Brain microvascular endothelial cell (primary cell): Measurements from ENCODE around the gene ADAMTSL3.
"Not testable (repeated sequence)": the region's sequence is repeated elsewhere in the genome, so short reads cannot be mapped to it uniquely, and the experiment has no call there.

Source experiments
- DNase-seq: peaks from one replicate; pipeline ENCODE4 v3.0.0-alpha.2; 2020
- H3K27ac ChIP-seq: fragments of 250-450 bp; sonication (Bioruptor Pico); 2 replicates; pipeline ENCODE4 v1.5.1; 2020; ENCODE audit warnings: mild to moderate bottlenecking, moderate library complexity
- H3K27me3 ChIP-seq: fragments of 250-450 bp; sonication (Bioruptor Pico); replicated peaks from 2 replicates; pipeline ENCODE4 v1.5.1; 2020; ENCODE audit warnings: mild to moderate bottlenecking
- H3K36me3 ChIP-seq: fragments of 250-450 bp; sonication (Bioruptor Pico); replicated peaks from 2 replicates; pipeline ENCODE4 v1.5.1; 2020; ENCODE audit warnings: mild to moderate bottlenecking
- H3K4me3 ChIP-seq: 2 replicates; pipeline ENCODE4 v1.5.1; 2011; ENCODE audit warnings: low read depth, mild to moderate bottlenecking, control low read depth, low read length, moderate library complexity
- in situ Hi-C: cut with HindIII; loops from 2 replicates; pipeline ENCODE4 v1.10.0; 2017; ENCODE audit warnings: low sequenced_read_pairs, low pct_ligation_motif_present
- TF ChIP-seq, protein P1 (sequence below): IDR thresholded peaks from 2 replicates; pipeline ENCODE4 v1.5.1; 2011; ENCODE audit warnings: low read depth, mild to moderate bottlenecking, moderate library complexity, low read length, control low read depth, inconsistent platforms; ENCODE audit errors: missing control alignments

ADAMTSL3 gene

DNA sequence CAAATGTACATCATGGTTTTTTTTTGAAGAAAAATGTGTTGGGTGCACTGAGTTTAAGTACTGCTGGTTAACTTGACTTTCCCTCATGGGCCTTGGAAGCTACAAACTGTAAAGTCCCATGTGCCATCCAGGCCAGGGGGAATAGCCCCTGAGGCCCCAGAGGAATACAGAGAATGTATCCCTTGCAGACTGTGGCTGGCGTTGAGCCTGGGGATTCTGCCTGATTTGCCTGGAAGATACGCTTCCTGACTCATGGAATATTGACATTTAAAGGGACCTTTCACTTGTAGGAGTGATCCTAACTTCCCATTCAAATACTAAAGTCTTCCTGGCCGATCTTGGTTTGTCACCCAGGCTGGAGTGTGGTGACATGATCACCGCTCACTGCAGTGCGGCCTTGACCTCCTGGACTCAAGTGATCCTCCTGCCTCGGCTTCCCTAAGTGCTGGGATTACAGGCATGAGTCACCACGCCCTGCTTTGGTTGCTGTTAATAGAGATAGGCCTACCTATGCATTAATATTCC is 42.0 kb downstream of the ADAMTSL3 start:
- in situ Hi-C loops, result no loop called here
- Histone ChIP-seq H3K4me3 (no peak overlapping the region), H3K36me3 (no peaks in the 10 kb centered on the region), H3K27me3 (no peaks in the 10 kb centered on the region), H3K27ac (no peak overlapping the region)
- DNase-seq, result no peak
- TF ChIP-seq, protein P1, sequence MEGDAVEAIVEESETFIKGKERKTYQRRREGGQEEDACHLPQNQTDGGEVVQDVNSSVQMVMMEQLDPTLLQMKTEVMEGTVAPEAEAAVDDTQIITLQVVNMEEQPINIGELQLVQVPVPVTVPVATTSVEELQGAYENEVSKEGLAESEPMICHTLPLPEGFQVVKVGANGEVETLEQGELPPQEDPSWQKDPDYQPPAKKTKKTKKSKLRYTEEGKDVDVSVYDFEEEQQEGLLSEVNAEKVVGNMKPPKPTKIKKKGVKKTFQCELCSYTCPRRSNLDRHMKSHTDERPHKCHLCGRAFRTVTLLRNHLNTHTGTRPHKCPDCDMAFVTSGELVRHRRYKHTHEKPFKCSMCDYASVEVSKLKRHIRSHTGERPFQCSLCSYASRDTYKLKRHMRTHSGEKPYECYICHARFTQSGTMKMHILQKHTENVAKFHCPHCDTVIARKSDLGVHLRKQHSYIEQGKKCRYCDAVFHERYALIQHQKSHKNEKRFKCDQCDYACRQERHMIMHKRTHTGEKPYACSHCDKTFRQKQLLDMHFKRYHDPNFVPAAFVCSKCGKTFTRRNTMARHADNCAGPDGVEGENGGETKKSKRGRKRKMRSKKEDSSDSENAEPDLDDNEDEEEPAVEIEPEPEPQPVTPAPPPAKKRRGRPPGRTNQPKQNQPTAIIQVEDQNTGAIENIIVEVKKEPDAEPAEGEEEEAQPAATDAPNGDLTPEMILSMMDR, result no peak

- in situ Hi-C loops, result no loop called here
- TF ChIP-seq, protein P1, result no peak
- DNase-seq, result no peak
- H3K27me3 ChIP-seq, result no peaks in the 10 kb centered on the region
- no peak overlapping the region for H3K27ac ChIP-seq
- H3K4me3 ChIP-seq, result no peak overlapping the region
- H3K36me3 ChIP-seq, result no peaks in the 10 kb centered on the region
Observed at GRCh38 chr15:83697716-83698115, 43.8 kb downstream of the ADAMTSL3 start.

GRCh38 chr15:83698294-83698693 is 44.4 kb downstream of the ADAMTSL3 start:
- Histone ChIP-seq H3K27me3 (no peaks in the 10 kb centered on the region), H3K36me3 (no peaks in the 10 kb centered on the region), H3K27ac (no peak overlapping the region), H3K4me3 (no peak overlapping the region)
- TF ChIP-seq, protein P1, result no peak
- DNase-seq, result peak; percentile 72
- in situ Hi-C loops, result no loop called here

DNA sequence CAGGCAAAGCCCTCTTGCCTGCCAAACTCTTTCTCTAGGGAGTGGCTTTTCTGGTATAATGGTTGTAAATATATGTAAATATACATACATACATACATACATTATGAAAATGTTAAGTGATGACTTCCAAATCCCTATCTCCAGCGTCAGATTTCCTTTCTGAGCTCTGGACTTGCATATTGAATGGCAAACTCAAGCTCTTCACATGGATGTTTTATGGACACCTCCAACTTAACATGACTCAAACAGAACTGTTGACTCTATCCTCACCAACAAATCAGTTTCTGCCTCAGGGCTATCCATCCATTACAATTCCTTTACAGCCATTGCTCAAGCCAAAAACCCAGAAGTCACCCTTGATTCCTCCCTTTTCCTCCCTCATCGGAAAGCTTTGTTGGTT is 45.1 kb downstream of the ADAMTSL3 start:
- TF ChIP-seq, protein P1, result no peak
- Histone ChIP-seq H3K27me3 (no peaks in the 10 kb centered on the region), H3K27ac (no peak overlapping the region), H3K36me3 (no peaks in the 10 kb centered on the region), H3K4me3 (no peak overlapping the region)
- no peak for DNase-seq
- in situ Hi-C loops, result no loop called here

DNA sequence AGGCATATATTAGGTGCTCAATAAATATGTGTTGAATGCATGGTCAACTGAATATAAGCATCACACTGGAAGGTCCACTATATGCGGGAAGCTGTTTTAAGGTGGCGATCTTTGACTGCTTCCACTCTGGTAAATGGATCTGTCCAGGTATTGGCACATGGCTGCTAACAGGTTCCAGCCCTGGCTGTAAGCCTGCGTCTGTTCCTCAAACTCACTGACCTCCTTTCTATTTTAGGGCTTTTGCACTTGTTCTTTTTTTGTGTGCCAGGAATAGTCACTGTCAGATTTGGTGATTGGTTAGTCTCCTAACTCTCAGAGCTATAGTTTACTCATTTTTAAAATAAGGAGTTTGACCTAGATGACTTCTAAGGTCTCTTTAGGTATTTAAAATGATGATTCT is 46.2 kb downstream of the ADAMTSL3 start:
- DNase-seq, result no peak
- in situ Hi-C loops, result no loop called here
- Histone ChIP-seq H3K27me3 (no peaks in the 10 kb centered on the region), H3K36me3 (no peaks in the 10 kb centered on the region), H3K4me3 (no peak overlapping the region), H3K27ac (no peak overlapping the region)
- TF ChIP-seq, protein P1, result no peak

DNA sequence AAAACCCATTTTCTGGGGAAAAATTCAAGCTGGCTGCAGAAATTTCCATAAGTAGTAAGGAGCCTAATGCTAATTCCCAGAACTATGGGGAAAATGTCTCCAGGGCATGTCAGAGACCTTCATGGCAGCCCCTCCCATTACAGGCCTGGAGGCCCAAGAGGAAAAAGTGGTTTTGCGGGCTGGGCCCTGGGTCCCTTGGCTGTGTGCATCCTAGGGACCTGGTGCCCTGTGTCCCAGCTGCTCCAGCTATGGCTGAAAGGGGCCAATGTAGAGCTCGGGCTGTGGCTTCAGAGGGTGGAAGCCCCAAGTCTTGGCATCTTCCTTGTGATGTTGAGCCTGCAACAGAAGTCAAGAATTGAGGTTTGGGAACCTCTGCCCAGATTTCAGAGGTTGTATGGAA is 48.4 kb downstream of the ADAMTSL3 start:
- H3K36me3 ChIP-seq, H3K4me3 ChIP-seq, in situ Hi-C loops, H3K27ac ChIP-seq, H3K27me3 ChIP-seq, DNase-seq: not testable (repeated sequence)
